Hematopoietic multipotent progenitor cell (in vitro differentiated cells): ENCODE measurements around the gene SYNE2. TPM values are rescaled to one million over a fixed set of nuclear protein-coding genes. Genes with fewer than 3 reads are reported as not detected.

Experiments
- DNase-seq, 3 donors: peaks; one replicate each; pipeline ENCODE4 v3.0.0-alpha.2; 2011 to 2015; ENCODE audit warnings: low read depth in 2 of 3, low spot score in 2 of 3
- total RNA-seq: library from RNA; depleted of rRNA; stranded (reverse); fragments of >200 nt; gene quantifications from one replicate; pipeline ENCODE4 v1.2.3, GENCODE V29; 2012

The SYNE2 gene
- total RNA-seq, 1 donor: 1.1 TPM

DNA sequence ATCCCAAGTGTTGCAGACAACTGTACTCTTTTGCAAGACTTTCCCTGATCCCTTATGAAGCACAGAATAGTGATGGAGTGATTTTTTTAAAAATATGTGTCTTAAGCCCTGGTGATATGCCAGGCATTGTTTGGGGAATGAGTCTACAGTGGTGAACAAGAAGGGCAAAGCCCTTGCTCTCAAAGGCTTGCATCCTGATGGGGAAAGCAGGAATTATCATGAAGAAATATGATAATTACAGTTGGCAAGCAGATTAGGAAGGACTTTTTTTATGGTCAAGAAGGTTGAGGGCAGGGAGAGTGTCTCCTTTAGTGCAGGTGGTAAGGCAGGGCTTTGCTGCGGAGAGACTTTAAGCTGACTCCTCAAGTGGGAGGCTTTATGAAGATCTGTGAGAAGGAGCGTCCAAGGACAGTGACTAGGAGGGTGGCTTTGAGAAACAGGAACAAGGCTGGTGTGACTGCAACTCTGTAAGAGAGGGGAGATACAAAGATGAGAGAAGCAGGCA lies 100.2 kb downstream of the SYNE2 start:
- no peak for DNase-seq

- DNase-seq: no peak
Observed at GRCh38 chr14:63956326-63956725, 103.5 kb downstream of the SYNE2 start.

GRCh38 chr14:63960926-63961567 lies 108.2 kb downstream of the SYNE2 start:
- DNase-seq: no peak

- DNase-seq: no peak
Observed at GRCh38 chr14:63962906-63963305, 110.1 kb downstream of the SYNE2 start.

DNA sequence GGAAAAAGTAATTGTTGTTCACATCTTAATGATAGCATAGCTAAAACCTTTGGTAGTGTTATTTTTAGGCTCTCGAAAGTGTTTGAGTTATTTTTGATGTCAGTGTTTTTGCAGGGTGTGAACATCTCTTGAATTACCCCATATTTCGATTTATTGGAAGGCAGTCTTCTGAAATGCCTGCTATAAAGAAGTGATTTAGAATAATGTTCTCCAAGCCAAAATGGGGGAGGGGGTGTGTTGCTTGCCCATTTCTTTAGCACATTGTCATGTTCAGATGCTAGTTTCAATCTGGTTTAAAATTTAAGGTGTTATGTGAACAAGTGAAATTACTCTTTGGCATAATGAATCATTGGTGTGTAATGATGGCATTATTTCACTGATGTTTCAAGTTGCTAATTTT lies 110.6 kb downstream of the SYNE2 start:
- no peak for DNase-seq

GRCh38 chr14:63964113-63964512 lies 111.3 kb downstream of the SYNE2 start:
- no peak for DNase-seq

DNA sequence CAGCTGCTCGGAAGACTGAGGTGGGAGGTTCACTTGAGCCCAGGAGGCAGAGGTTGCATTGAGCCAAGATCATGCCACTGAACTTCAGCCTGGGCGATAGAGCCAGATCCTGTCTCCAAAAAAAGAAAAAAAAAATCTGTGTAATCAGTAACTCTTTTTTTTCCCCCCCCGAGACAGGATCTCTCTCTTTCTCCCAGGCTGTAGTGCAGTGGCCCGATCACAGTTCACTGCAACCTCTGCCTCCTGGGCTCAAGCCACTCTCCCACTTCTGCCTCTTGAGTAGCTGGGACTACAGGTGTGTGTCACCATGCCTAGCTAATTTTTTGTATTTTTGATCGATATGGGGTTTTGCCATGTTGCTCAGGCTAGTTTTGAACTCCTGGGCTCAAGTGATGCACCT lies 113.6 kb downstream of the SYNE2 start:
- no peak for DNase-seq

DNA sequence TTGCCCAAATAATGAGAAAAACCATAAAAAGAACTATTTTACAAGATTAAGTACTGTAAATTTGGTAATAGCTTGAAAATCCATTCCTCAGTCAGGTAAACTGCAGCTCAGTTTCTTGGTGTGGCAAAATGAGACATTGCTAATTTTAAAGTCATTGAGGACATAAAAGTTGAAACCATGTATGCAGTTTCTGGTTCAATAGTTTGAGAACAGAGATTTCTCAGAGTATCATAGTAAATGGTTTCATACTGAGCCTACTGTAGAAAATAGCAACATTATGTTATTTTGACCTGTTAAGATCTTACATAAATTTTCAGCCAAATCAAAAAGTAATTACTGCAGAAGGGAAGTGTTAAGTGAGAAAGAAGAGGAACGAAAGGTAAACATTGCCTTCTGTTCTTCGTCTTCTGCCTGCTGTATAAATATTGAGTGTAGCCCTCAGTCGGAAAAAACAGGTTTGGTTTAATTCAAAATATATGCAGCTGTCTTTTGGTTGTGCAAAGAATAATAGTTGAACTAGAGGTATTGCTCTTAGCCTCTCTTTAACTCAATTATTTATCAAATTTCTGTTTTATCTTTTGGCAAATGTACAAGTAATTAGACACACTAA lies 119.6 kb downstream of the SYNE2 start:
- no peak for DNase-seq

GRCh38 chr14:63974176-63974575 lies 121.4 kb downstream of the SYNE2 start:
- DNase-seq: no peak

GRCh38 chr14:63981569-63981968 lies 128.8 kb downstream of the SYNE2 start:
- no peak for DNase-seq

DNA sequence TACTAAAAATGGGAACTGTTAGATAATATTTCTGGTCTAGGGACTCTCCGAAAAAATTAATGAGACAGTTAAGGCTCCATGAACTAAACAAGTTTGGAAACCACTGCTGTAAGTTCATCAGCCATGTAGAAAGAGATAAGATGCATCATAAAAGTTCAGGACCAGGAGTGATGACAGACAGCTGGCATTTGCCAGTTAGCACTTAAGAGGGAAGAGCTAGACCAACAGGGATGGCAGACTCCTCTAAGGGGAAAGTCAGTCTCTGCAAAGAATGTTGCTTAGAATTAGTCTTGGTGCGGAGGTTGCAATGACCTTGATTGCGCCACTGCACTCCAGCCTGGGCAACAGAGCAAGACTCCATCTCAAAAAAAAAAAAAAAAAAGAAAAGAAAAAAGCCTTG lies 129.4 kb downstream of the SYNE2 start:
- no peak for DNase-seq

DNA sequence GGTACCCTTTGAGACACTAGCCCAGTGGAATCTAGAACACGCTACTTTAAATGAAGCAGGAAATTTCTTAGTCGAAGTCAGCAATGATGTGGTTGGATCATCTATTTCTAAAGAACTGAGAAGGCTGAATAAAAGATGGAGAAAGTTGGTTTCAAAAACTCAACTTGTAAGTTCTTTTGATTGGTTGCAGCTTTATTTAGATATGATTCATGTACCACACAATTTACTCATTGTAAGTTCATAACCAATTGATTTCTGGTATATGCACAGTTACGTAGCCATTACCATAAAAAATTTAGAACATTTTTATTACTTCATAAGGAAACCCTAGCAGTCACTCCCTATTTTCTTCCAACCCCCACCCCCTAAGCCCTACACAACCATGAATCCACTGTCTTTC lies 129.8 kb downstream of the SYNE2 start:
- DNase-seq: no peak

DNA sequence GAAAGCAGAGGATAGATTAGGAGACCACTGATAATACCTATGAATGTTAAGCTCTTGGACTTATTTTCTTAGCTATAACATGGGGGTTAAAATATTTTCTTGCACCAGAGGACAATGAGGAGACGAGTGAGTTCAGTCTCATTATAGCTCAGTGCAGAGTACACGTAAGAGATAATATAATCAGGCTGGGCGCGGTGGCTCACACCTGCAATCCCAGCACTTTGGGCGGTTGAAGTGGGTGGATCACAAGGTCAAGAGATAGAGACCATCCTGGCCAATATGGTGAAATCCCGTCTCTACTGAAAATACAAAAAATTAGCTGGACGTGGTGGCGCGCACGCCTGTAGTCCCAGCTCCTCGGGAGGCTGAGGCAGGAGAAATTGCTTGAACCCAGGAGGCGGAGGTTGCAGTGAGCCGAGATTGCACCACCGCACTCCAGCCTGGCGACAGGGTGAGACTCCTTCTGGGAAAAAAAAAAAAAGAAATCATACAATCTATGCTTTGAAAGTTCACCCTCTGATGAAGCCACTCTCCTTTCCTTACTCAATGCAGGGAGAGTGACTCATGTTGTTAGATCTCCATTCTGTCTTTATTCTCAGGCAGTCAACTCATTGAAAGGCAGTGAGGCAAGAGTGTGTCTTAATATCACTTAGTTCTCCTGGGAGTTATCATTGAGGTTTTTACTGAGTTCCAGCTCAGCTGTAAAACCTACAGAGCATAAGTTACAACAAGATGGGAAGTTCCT lies 134.2 kb downstream of the SYNE2 start:
- no peak for DNase-seq

DNA sequence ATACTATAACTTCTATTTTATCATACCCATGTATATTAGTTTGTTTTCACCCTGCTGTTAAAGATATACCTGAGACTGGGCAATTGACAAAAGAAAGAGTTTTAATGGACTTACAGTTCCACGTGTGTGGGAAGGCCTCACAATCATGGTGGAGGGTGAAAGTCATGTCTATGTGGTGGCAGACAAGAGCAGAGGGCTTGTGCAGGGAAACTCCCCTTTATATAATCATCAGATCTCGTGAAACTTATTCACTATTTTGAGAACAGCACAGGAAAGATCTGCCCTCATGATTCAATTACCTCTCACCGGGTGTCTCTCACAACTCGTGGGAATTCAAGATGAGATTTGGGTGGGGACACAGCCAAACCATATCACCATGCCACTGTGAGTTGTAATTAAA lies 135.8 kb downstream of the SYNE2 start:
- DNase-seq: no peak

GRCh38 chr14:63991833-63992232 lies 139.0 kb downstream of the SYNE2 start:
- peak in 1 of 3 donors; percentile 46 for DNase-seq

GRCh38 chr14:63992858-63993257 lies 140.1 kb downstream of the SYNE2 start:
- DNase-seq: no peak

DNA sequence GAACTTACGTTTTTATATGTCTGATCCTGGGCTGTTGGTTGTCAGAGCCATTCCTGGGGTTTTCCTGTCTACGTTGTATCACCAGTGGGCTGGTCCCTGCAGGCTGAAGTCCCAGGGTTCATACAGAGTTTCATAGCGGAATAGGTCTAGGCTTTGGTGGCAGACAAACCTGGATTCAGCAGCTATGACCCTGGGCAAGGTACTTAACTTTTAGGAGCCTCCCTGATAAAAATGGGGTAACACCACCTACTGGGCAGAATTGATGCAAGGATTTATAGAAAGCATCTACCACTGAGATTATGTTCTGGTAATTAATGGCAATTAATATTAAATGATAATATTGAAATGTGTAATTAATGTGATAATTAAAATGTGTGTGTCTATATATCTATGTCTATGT lies 141.2 kb downstream of the SYNE2 start:
- DNase-seq: peak in 2 of 3 donors; percentile 5 to 11

DNA sequence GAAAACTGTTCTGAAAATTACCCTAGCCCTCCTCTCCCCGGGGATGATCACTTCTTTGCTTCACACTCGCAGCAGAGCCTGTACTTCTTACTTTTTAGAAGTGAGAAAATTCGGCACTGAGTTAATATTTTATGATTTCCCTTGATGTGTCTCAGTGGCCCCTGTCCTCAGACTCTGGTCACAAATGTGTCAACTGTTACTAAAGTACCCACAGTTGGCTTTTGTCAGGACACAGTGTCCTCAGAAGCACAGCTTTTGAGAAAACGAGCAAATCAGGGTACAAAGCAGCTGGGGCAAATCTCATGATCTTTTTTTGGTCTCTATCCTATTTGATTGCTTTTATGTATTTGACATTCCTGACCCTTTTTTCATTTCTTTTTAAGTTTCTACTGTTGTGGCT lies 142.5 kb downstream of the SYNE2 start:
- no peak for DNase-seq

GRCh38 chr14:63996016-63996415 lies 143.2 kb downstream of the SYNE2 start:
- DNase-seq: no peak

- DNase-seq: no peak
Observed at GRCh38 chr14:63996625-63997220, 143.9 kb downstream of the SYNE2 start.

DNA sequence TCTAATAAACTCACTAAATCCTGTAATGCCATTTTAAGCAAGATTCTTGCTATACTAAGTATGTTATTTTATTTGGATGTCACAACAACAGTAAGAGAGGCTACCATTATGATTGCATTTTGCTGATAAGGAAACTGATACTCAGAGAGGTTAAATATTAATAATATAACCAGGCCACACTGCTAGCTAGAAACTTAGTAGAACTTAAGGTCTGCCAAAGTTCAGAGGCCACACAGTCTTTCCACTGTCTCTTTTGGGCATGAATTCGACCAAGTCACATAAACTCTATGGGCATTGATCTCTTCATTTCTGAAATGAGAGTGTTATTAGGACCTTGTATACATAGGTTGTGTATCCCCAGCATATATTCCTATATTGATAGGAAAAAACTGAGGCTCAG lies 147.9 kb downstream of the SYNE2 start:
- DNase-seq: no peak
